Activated B cell treated with CpG ODN at 0.5 μM for 24 hours (primary cell): ENCODE data around the gene USP28. TPM values are rescaled to one million over a fixed set of nuclear protein-coding genes. Genes with fewer than 3 reads are reported as not detected.

Experiments used
- ATAC-seq: fragments of 200-7000 bp; cut with Tn5 transposase; one replicate; pipeline ENCODE4 v1.10.0; 2021; ENCODE audit warnings: low read depth, mild to moderate bottlenecking, moderate library complexity
- CTCF ChIA-PET: fragments of 350-600 bp; sonication (Branson Sonifier 250); formaldehyde crosslinking; loops from one replicate; lab custom pipeline; 2021; ENCODE audit warnings: antibody characterized with exemption; lab: Charles Lee
- POLR2A ChIA-PET: fragments of 350-600 bp; sonication (Branson Sonifier 250); formaldehyde crosslinking; loops from one replicate; lab custom pipeline; 2021; ENCODE audit warnings: antibody characterized with exemption; lab: Charles Lee
- DNase-seq: peaks from one replicate; pipeline ENCODE4 v3.0.0; 2022
- H3K27ac Mint-ChIP-seq: one replicate; pipeline ENCODE4 v1.8.0; 2020; ENCODE audit warnings: mixed read lengths
- H3K27me3 Mint-ChIP-seq: one replicate; pipeline ENCODE4 v1.8.0; 2021; ENCODE audit warnings: mixed read lengths
- H3K36me3 Mint-ChIP-seq: one replicate; pipeline ENCODE4 v1.8.0; 2021; ENCODE audit warnings: low read depth, mixed read lengths
- H3K4me1 Mint-ChIP-seq: one replicate; pipeline ENCODE4 v1.8.0; 2021; ENCODE audit warnings: mixed read lengths
- H3K4me3 Mint-ChIP-seq: one replicate; pipeline ENCODE4 v1.8.0; 2020; ENCODE audit warnings: mild to moderate bottlenecking, mixed read lengths
- H3K9me3 Mint-ChIP-seq: one replicate; pipeline ENCODE4 v1.8.0; 2020; ENCODE audit warnings: mixed read lengths
- intact Hi-C: fragments of 100-400 bp; cut with micrococcal nuclease; formaldehyde crosslinking; loops from one replicate; pipeline ENCODE4 v1.15.1; 2024
- total RNA-seq: library from RNA; stranded (reverse); gene quantifications from 2 replicates; pipeline ENCODE4 v1.2.3, GENCODE V29; 2022
- TF ChIP-seq, protein P1 (sequence below): fragments of 200-600 bp; IDR thresholded peaks from one replicate; pipeline ENCODE4 v1.8.0; 2022; ENCODE audit warnings: antibody characterized with exemption, mild to moderate bottlenecking

Gene USP28
- total RNA-seq, 1 donor from 2014 or later: 49.6 TPM

DNA sequence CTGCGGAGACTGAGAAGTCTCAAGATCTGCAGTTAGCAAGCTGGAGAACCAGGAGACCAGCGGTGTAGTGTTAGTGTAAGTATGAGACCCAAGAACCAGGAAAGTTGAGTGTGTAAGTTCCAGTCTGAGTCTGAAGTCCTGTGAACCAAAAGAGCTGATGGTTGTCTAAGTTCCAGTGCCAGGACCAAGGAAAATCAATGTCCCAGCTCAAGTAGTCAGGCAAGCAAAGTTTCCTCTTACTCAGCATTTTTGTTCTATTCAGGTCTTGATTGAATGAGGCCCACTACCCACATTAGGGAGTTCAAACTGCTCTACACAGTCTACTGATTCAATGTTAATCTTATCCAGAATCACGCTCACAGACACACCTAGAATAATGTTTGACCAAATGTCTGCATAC lies 11.0 kb downstream of the USP28 start:
- Mint-ChIP-seq H3K9me3 (no peaks in the 10 kb centered on the region), H3K36me3 (peaks cover 50% of the 10 kb centered on the region), H3K4me3 (no peak overlapping the region), H3K27me3 (no peaks in the 10 kb centered on the region), H3K4me1 (peaks cover 45% of the 10 kb centered on the region), H3K27ac (no peak overlapping the region)
- intact Hi-C loops: no loop called here
- DNase-seq: no peak
- ChIA-PET POLR2A (interaction anchor here (1.1 kb wide), 1 partner anchor 10 kb away, joined by 5 read pairs; the partner anchor contains the start of gene USP28), CTCF (no interaction called here)
- ATAC-seq: no peak
- TF ChIP-seq, protein P1, sequence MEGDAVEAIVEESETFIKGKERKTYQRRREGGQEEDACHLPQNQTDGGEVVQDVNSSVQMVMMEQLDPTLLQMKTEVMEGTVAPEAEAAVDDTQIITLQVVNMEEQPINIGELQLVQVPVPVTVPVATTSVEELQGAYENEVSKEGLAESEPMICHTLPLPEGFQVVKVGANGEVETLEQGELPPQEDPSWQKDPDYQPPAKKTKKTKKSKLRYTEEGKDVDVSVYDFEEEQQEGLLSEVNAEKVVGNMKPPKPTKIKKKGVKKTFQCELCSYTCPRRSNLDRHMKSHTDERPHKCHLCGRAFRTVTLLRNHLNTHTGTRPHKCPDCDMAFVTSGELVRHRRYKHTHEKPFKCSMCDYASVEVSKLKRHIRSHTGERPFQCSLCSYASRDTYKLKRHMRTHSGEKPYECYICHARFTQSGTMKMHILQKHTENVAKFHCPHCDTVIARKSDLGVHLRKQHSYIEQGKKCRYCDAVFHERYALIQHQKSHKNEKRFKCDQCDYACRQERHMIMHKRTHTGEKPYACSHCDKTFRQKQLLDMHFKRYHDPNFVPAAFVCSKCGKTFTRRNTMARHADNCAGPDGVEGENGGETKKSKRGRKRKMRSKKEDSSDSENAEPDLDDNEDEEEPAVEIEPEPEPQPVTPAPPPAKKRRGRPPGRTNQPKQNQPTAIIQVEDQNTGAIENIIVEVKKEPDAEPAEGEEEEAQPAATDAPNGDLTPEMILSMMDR: no peak

DNA sequence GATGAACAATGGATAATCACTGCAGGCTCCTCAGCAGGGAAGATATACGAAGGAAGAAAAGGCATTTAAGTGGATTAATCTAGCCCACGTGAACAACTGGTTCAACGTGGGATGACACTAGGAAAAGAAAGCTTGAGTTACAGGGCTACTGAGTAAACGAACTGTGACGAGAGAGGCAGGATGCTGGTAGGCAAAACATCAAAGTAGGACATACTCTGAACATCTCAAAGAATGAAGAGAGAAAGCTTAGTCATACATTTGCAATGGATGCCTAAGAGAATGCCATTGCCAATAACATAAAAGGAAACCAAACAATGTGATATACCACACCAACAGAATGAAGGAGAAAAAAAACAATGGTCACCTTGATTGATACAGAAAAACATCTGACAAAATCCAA lies 12.9 kb downstream of the USP28 start:
- no peak overlapping the region for H3K4me3 Mint-ChIP-seq
- H3K4me1 Mint-ChIP-seq: peaks cover 38% of the 10 kb centered on the region
- no peaks in the 10 kb centered on the region for H3K27me3 Mint-ChIP-seq
- ATAC-seq: no peak
- no peaks in the 10 kb centered on the region for H3K9me3 Mint-ChIP-seq
- peaks cover 39% of the 10 kb centered on the region for H3K36me3 Mint-ChIP-seq
- CTCF ChIA-PET: no interaction called here
- no peak for DNase-seq
- POLR2A ChIA-PET: interaction anchor here (0.6 kb wide), 1 partner anchor 12 kb away, joined by 3 read pairs; no protein-coding TSS in a partner anchor
- intact Hi-C loops: no loop called here
- H3K27ac Mint-ChIP-seq: peak overlapping the region; percentile 4
- TF ChIP-seq, protein P1: no peak

DNA sequence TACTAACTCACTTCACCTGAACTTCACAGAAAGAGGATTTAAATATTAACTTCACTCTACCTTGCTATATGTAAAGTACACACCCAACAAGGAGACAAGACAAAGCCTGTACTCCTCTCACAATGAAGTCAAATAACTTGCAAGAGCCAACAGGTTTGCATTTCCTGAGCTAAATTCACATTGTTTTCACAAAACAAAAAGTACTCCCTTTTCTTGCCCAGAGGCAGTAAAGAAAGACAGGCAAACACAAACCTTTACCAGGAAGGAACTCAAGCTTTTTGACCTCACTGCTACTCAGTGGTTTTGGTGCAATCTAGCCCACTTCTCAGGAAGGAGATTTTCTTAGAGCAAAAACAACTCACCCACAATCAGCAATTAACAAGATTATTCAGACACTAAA lies 15.7 kb downstream of the USP28 start:
- H3K27me3 Mint-ChIP-seq: no peaks in the 10 kb centered on the region
- no peak for DNase-seq
- CTCF ChIA-PET: no interaction called here
- no peaks in the 10 kb centered on the region for H3K9me3 Mint-ChIP-seq
- intact Hi-C loops: no loop called here
- TF ChIP-seq, protein P1: no peak
- no peak overlapping the region for H3K4me3 Mint-ChIP-seq
- H3K27ac Mint-ChIP-seq: no peak overlapping the region
- H3K4me1 Mint-ChIP-seq: peaks cover 35% of the 10 kb centered on the region
- no peak for ATAC-seq
- POLR2A ChIA-PET: interaction anchor here (1.1 kb wide), 1 partner anchor 15 kb away, joined by 4 read pairs; the partner anchor contains the start of gene USP28
- H3K36me3 Mint-ChIP-seq: peaks cover 20% of the 10 kb centered on the region

DNA sequence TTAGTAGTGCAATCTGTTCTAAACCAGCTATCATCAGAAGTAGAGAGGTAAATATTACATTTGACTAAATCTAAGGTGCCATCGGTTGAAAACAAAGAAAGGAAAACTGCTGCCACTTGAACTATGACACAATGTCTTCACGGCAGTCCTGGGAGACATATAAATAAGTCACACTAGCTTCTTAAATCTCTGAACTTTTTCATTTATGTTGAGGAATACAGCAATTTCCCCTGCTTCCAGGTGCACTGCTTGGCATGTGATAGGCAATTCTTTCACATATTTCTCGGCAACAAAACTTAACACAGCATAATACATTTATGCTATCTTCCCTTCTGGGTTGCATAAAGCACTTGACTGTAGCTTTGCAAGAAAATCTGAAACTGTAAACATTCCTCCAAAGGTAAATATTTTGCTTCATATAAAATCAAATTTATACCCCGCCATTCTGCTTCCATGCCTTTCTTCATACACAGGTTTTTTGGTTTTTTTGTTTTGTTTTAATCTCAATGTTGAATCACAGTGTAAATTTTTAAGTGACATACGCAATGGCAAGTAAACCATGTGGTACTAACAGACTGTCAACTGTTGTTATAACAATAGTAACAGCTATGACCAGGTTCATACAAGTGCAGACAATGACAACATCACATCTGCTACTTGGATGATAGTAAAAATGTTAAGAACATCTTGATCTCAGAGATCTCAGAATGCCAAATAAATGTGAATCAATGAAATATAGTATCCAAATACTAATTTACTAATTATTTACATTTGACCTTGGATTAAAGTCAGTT lies 18.2 kb downstream of the USP28 start:
- Mint-ChIP-seq H3K4me1 (peaks cover 29% of the 10 kb centered on the region), H3K9me3 (no peaks in the 10 kb centered on the region), H3K4me3 (no peak overlapping the region), H3K36me3 (peaks cover 21% of the 10 kb centered on the region), H3K27ac (no peak overlapping the region), H3K27me3 (no peaks in the 10 kb centered on the region)
- ChIA-PET CTCF (interaction anchor here (0.7 kb wide), 1 partner anchor 60 kb away, joined by 3 read pairs; no protein-coding TSS in a partner anchor), POLR2A (interaction anchor here (0.7 kb wide), 1 partner anchor 17 kb away, joined by 8 read pairs; no protein-coding TSS in a partner anchor)
- ATAC-seq: no peak
- no peak for DNase-seq
- TF ChIP-seq, protein P1: no peak
- intact Hi-C loops: no loop called here

DNA sequence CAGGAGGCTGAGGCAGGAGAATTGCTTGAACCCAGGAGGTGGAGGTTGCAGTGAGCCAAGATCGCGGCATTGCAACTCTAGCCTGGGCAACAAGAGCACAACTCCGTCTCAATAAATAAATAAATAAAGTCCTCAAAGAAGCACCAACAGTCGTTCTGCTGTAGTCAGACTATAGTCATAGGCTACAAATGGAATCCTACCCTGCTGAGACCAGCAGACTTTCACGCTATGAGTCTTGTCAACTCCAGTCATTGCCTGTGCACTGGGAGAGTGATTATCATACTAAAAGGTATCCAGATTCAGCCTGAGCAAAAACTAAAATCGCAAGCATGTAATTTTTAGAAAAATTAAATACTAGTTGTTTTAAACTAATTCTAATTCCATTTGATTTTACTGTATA lies 19.6 kb downstream of the USP28 start:
- no peaks in the 10 kb centered on the region for H3K9me3 Mint-ChIP-seq
- peaks cover 22% of the 10 kb centered on the region for H3K4me1 Mint-ChIP-seq
- TF ChIP-seq, protein P1: no peak
- H3K27ac Mint-ChIP-seq: no peak overlapping the region
- DNase-seq: no peak
- intact Hi-C loops: no loop called here
- peaks cover 31% of the 10 kb centered on the region for H3K36me3 Mint-ChIP-seq
- ChIA-PET CTCF (no interaction called here), POLR2A (no interaction called here)
- ATAC-seq: no peak
- no peaks in the 10 kb centered on the region for H3K27me3 Mint-ChIP-seq
- no peak overlapping the region for H3K4me3 Mint-ChIP-seq
